Middle frontal gyrus (tissue), 1 donor: ENCODE data around the gene PDZRN3.

Experiments
- DNase-seq: peaks from one replicate; pipeline ENCODE4 v3.0.0-alpha.2; 2015; ENCODE audit warnings: low spot score; ENCODE audit errors: extremely low spot score

The PDZRN3 gene

GRCh38 chr3:73427048-73427706 is 197.6 kb downstream of the PDZRN3 start:
- DNase-seq, result no peak

- DNase-seq, result no peak
Observed at GRCh38 chr3:73426606-73427005, 198.1 kb downstream of the PDZRN3 start.

- no peak for DNase-seq
Observed at GRCh38 chr3:73423116-73423515, 201.6 kb downstream of the PDZRN3 start.

- DNase-seq, result no peak
Observed at GRCh38 chr3:73422571-73422970, 202.2 kb downstream of the PDZRN3 start.

GRCh38 chr3:73419942-73420341 is 204.8 kb downstream of the PDZRN3 start:
- DNase-seq, result no peak

GRCh38 chr3:73419179-73419803 is 205.4 kb downstream of the PDZRN3 start:
- no peak for DNase-seq

GRCh38 chr3:73418681-73419080 is 206.1 kb downstream of the PDZRN3 start:
- no peak for DNase-seq

GRCh38 chr3:73415118-73415517 is 209.6 kb downstream of the PDZRN3 start:
- DNase-seq, result no peak

GRCh38 chr3:73413619-73414018 is 211.1 kb downstream of the PDZRN3 start:
- DNase-seq, result no peak

GRCh38 chr3:73411993-73412392 is 212.7 kb downstream of the PDZRN3 start:
- no peak for DNase-seq

GRCh38 chr3:73411545-73411944 is 213.2 kb downstream of the PDZRN3 start:
- no peak for DNase-seq

- DNase-seq, result no peak
Observed at GRCh38 chr3:73409138-73409763, 215.5 kb downstream of the PDZRN3 start.

GRCh38 chr3:73408634-73409033 is 216.1 kb downstream of the PDZRN3 start:
- no peak for DNase-seq

GRCh38 chr3:73407577-73407976 is 217.2 kb downstream of the PDZRN3 start:
- DNase-seq, result no peak

GRCh38 chr3:73405853-73406252 is 218.9 kb downstream of the PDZRN3 start:
- no peak for DNase-seq

GRCh38 chr3:73405000-73405399 is 219.7 kb downstream of the PDZRN3 start:
- DNase-seq, result no peak

- no peak for DNase-seq
Observed at GRCh38 chr3:73404435-73404834, 220.3 kb downstream of the PDZRN3 start.

- DNase-seq, result no peak
Observed at GRCh38 chr3:73403444-73403843, 221.3 kb downstream of the PDZRN3 start.

- no peak for DNase-seq
Observed at GRCh38 chr3:73401616-73402279, 223.0 kb downstream of the PDZRN3 start.

- no peak for DNase-seq
Observed at GRCh38 chr3:73401059-73401458, 223.7 kb downstream of the PDZRN3 start.

- DNase-seq, result no peak
Observed at GRCh38 chr3:73399666-73400253, 225.0 kb downstream of the PDZRN3 start.

GRCh38 chr3:73399106-73399505 is 225.6 kb downstream of the PDZRN3 start:
- DNase-seq, result no peak
